SIG-M5 (cell line): Measurements from ENCODE around the gene TRANK1.
"Not testable (repeated sequence)": the region's sequence is repeated elsewhere in the genome, so short reads cannot be mapped to it uniquely, and the experiment has no call there.

ENCODE experiments used
- DNase-seq: peaks from one replicate; lab custom pipeline; 2025; lab: John Stamatoyannopoulos, UW

Gene TRANK1

DNA sequence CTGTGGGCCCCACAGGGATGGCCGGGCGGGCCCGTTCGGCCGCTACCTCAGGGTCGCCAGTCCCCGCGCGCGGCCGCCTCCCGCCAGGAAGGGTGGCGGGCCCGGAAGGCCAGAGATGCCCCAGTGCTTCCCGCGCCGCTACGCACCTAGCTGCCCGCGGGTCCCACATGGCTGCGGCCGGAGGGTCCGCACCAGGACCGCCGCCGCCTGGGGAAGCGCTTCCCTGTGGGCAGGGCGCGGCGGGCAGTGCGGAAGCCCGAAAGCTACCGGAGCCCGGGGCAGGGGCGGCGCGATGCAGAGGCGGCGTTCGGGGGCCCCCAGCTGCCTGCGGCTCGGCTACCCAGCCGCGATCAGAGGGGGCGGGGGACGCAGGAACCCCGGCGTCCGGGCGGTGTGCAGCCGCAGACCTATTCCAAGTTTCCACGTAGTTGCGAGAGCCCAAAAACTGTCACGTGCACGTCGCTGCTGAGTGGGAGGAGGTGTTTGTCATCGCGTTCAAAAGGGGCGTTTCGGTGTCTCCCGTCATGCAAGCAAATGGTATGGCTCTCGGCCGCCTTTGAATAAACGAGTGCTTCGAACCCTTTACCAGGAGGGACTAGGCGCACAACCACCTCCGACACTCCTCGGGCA is at the start of gene TRANK1:
Gene TRANK1, minus strand, starts transcription at position 414 of the 630 bp plus-strand sequence. Its CDS starts 245 bp downstream, at position 169.
- DNase-seq, result no peak

- DNase-seq, result no peak
Observed at GRCh38 chr3:36993326-36994283, 48.8 kb upstream of the TRANK1 start, which contains the start of gene MLH1. MLH1 (plus strand) TSS chr3:36993518; CDS start chr3:36993548, 30 bp downstream.

DNA sequence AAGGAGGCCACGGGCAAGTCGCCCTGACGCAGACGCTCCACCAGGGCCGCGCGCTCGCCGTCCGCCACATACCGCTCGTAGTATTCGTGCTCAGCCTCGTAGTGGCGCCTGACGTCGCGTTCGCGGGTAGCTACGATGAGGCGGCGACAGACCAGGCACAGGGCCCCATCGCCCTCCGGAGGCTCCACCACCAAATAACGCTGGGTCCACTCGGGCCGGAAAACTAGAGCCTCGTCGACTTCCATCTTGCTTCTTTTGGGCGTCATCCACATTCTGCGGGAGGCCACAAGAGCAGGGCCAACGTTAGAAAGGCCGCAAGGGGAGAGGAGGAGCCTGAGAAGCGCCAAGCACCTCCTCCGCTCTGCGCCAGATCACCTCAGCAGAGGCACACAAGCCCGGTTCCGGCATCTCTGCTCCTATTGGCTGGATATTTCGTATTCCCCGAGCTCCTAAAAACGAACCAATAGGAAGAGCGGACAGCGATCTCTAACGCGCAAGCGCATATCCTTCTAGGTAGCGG is 48.0 kb upstream of the TRANK1 start, which contains the start of gene EPM2AIP1:
Gene EPM2AIP1, minus strand, starts transcription at position 326 of the 520 bp plus-strand sequence. Its CDS starts 54 bp downstream, at position 272.
- DNase-seq, result no peak

GRCh38 chr3:36991923-36992805 is 47.3 kb upstream of the TRANK1 start:
- no peak for DNase-seq

GRCh38 chr3:36991147-36991546 is 46.3 kb upstream of the TRANK1 start:
- DNase-seq, result no peak

DNA sequence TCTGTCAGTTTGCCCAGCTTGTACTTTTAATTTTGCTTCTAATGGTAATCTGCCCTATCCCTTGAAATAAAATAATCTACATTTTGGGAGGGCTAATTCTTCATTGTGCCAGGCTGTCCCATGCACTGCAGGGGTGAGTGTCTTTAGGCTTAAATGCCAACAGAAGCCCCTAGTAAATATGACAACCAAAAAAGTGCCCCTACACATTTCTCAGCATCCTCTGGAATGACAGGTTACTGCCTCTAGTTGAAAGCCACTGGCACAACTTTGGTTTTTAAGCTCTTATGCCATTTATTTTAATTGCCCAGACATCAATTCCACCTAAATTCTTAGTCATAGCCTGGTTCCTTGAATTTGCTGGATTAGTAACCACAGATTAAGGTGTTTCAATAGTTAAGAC is 44.7 kb upstream of the TRANK1 start:
- no peak for DNase-seq

GRCh38 chr3:36989005-36989404 is 44.2 kb upstream of the TRANK1 start:
- DNase-seq, result no peak

GRCh38 chr3:36988356-36988755 is 43.5 kb upstream of the TRANK1 start:
- no peak for DNase-seq

- no peak for DNase-seq
Observed at GRCh38 chr3:36981006-36981405, 36.2 kb upstream of the TRANK1 start.

- DNase-seq, result no peak
Observed at GRCh38 chr3:36973139-36973538, 28.3 kb upstream of the TRANK1 start.

- DNase-seq, result no peak
Observed at GRCh38 chr3:36972163-36972562, 27.3 kb upstream of the TRANK1 start.

- peak; percentile 82 for DNase-seq
Observed at GRCh38 chr3:36969540-36970432, 24.9 kb upstream of the TRANK1 start.

GRCh38 chr3:36969085-36969484 is 24.2 kb upstream of the TRANK1 start:
- no peak for DNase-seq

DNA sequence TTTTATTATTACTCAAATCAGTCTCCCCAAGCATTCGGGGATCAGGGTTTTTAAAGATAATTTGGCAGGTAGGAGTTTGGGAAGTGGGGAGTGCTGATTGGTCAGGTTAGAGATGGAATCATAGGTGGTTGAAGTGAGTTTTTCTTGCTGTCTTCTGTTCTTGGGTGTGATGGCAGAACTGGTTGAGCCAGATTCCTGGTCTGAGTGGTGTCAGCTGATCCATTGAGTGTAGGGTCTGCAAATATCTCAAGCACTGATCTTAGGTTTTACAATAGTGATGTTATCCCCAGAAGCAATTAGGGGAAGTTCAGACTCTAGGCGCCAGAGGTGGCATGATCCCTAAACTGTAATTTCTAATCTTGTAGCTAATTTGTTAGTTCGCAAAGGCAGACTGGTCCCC is 20.6 kb upstream of the TRANK1 start:
- DNase-seq, result no peak

GRCh38 chr3:36964817-36965216 is 20.0 kb upstream of the TRANK1 start:
- no peak for DNase-seq

DNA sequence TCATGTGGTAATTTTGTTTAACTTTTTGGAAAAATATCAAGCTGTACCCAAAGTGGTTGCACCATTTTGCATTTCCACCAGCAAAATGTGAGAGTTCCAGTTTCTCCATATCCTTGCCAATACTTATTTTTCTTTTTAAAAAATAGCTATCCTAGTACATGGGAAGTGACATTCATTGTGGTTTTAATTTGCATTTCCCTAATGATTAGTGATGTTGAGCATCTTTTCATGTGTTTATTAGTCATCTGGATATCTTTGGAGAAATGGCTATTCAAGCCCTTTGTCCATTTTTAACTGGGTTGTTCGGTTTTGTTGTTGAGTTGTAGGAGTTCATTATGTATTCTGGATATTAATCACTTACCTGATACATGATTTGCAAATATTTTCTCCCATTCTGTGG is 19.5 kb upstream of the TRANK1 start:
- DNase-seq, result no peak

GRCh38 chr3:36963008-36963407 is 18.2 kb upstream of the TRANK1 start:
- DNase-seq, result not testable (repeated sequence)

- no peak for DNase-seq
Observed at GRCh38 chr3:36960502-36960901, 15.6 kb upstream of the TRANK1 start.

DNA sequence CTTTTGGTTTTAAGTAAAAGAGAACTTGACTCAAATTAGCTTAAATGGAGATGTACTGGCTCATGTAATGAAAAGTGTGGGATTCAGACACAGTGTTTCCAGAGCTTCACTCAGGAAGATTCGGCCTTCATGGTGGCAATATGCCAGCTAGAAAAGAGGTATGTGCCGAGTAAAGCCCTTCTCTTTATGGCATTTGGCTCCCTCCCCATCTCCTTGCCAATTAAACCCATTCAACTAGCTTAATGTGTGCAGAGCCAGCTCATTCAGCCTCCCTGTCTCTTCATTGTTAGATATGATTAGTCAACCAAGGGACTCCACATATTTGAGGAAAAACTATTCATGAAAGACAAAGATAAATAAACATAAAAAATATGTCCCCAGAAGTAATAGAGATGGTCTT is 15.0 kb upstream of the TRANK1 start:
- DNase-seq, result no peak

DNA sequence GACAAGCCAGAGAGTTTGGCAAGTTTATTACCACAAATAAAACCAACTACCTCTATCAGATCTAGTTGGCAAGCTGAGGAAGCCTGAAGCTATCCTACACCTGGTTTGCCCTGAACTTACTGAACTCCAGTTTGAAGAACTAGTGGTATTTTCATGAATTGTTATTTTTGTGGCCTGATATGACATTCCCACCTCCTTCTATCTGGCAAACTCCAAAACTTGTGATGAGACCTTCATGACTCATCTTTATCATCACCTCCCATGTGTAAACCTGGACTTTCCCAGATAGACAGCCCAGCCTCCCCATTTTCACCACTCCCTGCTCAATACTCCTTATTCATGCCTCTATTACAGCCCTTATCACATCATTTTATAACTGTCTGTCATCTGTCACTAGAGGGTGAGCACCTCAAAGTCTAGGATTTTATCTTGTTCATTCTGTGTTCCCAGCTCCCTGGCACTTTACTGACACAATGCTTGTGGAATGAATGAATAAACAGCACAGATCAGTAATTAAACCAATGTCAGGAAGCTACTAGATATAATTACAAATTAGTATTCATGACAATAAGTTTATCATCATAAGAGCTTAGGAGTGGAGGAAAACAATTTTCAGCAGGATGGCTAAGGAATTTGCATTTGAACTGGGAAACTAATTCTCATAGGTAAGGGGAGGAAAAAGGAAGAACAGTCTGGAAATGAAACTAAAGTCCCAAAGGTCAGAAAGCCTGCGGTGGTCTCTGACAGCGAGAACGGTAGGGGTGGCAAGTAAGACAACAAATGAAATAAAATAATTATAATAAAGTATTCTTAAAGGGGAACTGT is 13.2 kb upstream of the TRANK1 start:
- DNase-seq, result no peak
